SH-SY5Y (cell line): Measurements from ENCODE around the gene ETFB.

ENCODE experiments used
- GATA2 ChIP-seq: IDR thresholded peaks from 2 replicates; pipeline ENCODE4 v1.6.1; 2011; ENCODE audit warnings: mild to moderate bottlenecking, low read depth, low read length
- GATA3 ChIP-seq: IDR thresholded peaks from 2 replicates; pipeline ENCODE4 v1.6.1; 2011; ENCODE audit warnings: low read depth, mild to moderate bottlenecking, low read length, moderate library complexity

ETFB gene

DNA sequence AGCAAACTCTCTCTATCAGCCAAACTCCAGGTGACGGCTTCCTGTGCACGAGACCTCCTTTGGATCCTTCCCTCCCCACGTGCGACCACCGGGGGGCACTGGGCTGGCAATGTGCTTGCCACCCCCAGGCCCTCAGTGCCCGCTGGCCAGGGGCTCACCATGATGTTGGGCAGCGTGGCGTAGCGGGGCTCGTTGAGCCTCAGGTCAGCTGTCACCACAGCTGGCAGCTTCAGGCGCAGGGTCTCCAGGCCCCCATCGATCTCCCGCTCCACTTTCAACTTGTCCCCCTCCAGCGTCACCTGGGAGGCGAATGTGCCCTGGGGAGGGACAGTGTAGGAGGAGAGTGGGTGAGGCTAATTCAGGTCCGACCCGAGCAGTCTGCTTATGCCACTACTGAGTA, 19.4 kb downstream of the ETFB start:
- TF ChIP-seq GATA2 (no peak), GATA3 (no peak)

DNA sequence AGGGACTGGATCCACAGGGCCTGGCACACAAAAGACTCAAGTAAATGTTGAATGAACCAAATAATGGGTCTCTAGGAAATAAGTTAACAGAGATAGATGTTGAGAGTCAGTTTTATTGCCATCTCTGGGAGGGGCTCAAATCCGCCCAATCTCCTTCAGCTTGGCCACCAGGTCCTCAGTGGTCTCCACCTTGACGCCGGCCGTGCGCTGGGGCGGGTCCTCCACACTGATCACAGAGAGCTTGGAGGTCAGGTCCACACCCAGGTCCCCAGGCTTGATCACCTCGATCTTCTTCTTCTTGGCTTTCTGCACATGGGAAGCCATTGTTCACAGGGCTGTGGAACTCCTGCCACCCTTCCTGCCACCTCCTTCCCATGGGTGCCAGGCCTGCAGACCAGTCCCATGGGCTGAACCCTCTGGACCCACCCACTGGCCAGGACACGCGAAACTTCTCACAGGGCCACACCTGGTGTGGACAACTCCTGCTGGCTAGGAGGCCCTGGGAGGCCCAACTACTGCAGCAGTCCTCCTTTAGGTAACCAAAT, 21.0 kb downstream of the ETFB start:
- TF ChIP-seq GATA2: no peak
- no peak for TF ChIP-seq GATA3

DNA sequence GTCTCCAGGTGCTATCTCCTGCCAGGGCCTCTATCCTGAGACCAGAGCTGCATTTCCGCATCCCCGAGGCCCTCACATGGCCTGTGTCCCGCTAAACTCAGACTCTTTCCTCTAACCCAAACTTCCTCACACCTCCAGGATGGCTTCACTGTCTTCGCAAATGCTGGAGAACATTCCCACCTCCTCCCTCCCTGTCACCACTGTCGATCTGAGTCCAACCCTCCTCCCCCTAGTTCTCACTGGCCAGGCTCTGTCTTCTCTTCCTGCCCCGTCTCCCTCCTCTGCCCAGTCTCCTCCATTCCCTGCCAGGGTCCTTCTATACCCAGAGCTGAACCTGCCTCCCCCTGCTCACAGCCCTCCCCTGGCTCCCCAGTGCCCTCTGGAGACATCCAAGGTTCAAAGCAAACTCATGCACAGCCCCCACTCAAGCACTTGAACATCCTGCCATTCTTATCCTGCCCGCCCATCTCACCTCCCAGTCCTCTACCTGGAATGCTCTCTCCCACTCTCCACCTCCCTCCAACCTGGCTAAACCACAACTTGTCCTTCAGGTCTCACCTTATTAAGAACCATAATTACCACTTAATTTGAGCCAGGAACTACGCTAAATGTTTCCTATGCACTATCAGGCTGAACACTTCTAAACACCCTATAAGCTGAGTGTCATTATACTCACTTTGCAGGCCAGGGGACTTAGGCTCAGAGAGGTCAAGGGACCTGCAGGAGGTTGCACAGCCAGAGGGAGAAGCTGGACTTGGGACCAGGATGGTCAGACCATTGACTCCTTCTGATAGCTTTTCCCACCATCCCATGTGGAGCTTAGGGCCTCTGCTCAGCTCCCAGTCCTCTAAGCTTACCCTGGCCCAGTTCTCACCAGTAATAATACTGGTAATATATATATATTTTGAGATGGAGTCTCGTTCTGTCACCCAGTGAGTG, 23.3 kb downstream of the ETFB start:
- TF ChIP-seq GATA2: no peak
- TF ChIP-seq GATA3: no peak

DNA sequence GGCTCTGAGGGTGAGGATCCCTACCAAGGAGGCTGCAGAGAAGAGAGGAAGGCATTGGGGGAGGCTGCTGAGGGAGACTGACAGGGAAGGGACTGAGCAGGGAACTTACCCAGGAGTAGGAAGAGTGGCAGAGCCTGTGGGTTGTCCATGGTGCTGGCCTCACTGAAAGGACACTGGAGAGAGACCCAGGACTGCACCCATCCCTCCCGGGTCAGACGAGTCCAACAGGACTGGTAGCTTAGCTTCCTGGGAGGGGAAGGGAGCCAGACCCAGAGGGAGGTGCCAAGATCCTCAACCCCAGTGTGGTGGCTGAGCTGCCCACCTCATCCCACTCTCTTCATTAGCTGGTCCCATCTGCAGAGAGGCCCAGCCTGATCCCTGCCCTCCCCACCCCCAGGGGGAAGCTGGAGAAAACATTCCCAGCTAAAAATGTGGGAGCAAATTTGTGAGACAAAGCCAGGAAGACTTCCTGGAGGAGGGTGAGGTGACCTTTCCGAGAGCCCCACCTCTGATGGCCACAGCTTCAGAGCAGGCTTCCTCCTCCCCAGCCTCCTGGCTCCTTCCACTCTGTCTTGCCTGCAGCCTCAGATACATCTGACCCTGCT, 24.1 kb downstream of the ETFB start, which contains the start of gene VSIG10L:
Gene VSIG10L, minus strand, starts transcription at position 164 of the 605 bp plus-strand sequence. Its CDS starts 15 bp downstream, at position 149.
- TF ChIP-seq GATA3 (no peak), GATA2 (no peak)

DNA sequence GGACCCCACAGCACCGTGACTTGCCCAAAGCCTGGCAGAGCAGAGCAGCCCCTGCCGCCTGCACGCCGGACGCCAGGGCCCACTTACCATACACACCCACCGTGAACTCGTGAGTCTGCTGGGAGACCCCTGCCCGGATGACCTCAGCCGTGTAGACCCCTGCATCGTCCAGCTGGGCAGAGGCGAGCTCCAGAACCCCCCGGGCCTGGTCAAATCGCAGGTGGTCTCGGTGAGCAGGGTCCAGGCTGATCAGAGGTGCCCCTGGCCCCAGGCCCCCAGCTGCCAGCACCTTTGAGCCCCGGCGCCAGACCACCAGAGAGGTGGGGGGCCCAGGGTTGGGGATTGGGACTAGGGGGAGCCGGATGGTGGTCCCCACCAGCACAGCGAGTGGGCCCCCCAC, 25.1 kb downstream of the ETFB start:
- TF ChIP-seq GATA3: no peak
- TF ChIP-seq GATA2: no peak

DNA sequence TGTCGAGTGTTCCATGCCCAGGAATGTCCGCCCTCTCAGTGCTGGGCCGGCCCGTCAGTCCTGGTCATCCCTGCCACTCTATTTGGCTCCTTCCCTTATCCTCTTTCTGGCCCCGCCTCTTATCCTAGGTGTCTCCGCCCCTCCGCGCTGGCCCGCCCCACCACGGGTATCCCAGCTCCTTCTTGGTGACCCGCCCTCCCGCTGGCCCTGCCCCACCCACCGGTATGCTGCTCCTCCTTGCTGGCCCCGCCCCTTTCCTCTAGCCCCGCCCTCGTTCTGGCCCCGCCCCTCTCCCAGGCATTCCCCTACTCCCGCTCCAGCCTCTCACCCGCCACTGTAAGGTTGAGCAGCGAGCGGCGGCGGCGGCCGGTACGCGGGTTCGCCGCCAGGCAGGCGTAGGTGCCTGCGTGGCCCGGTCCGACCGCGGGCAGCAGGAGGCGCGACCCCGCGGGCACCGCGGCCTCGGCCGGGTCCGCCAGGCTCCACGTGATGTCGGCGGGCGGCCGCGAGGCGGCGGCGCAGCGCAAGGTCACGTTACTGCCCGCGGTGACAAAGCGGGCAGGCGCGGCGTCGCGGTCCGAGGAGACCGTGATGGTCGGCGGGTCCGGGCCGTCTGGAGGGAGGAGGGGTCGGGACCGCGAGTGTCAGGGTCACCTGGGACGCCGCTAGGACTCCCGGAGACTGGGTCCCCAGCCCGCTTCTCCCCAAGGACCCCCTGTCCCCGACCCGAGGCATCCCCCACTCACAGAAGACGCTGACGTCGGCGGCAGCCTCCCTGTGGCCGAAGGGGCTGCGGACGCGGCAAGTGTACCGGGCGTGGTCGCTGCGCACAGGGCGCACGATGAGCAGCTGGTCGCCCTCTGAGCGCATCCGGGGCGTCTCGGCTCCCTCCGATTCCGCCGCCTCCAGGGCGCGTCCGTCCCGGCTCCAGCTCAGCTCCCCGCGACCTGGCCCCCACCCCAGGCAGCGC, 26.2 kb downstream of the ETFB start:
- TF ChIP-seq GATA2 (no peak), GATA3 (no peak)

DNA sequence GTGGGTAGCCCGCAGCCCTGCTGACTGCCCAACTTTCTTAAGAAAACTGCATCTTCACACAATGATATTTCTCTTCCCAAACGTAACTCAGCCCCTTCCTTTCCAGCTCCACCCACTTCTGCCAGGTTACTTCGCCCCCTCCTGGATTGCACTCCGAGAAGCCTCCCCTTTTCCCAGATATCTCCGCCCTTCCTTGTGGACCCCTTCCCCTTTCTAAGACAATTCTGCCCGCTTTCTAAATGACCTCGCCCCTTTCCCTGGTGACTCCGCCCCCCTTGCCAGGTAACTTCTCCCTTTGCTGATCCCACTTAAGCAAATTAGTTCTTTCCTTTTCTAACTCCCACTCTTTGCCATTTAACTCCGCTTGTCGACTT, 26.9 kb downstream of the ETFB start:
- TF ChIP-seq GATA2 (no peak), GATA3 (no peak)

DNA sequence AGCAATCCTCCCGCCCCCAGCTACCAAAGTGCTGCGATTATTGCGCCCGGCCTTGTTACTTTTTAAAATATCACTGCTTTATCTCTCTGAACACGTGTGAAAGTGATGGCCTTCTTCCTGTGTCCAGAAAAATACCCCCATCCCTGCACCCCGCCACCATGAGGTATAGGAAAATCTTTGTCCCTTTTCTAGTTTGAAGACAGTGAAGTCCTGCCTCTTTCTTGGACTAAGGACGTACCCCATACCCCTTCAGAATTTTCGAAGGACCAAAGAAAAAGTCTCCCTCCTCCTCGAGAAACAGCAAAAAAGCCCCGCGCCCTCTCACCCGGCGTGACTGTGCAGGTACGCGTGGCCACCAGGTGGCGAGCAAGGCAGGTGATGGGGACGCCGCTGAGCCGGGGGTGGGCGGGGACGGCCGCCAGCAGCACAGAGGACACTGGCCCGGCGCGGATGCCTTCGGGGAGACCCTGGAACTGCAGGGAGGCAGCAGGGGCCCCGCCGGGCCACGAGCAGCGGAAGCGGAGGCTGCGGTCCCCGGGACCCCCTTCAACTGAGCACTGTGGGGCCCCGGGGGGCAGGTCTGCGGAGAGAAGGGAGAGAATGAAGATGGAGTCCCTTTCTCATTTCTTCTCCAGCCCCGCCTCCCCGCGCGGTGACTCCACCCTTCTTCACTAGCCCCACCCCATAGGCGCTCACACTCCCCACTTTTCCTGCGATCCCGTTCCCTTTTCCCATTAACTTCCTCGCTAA, 27.4 kb downstream of the ETFB start:
- TF ChIP-seq GATA3 (no peak), GATA2 (no peak)

DNA sequence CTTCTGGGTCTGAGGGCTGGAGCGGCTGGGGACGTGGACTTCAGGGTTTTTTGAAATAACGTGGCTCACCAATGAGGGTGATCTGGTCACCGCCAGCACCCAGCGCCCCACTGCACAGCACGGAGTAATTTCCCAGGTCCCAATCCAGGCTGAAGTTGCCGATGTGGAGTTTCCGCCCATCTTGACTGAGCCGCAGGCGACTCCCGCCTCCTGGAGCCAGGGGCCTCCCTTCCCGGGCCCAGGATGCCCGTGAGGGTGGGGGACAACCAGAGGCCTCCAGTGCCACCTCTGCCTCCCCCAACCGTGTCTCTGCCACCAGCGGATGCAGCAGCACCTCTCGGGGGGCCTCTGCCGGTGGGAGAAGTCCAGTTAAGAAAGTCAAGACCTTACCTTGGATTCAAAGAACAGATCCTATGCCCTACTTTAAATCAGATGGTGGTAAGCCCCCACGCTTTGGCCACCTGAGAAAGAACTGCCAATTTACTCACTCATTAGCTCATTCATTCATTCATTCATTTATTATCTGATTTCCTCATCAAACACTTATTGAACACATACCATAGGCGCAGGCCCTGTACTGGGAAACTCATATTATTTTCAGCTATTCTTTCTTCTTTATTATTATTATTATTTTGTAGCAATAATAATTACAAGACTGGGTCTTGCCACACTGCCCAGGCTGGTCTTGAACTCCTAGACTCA, 28.2 kb downstream of the ETFB start:
- TF ChIP-seq GATA3: no peak
- no peak for TF ChIP-seq GATA2

DNA sequence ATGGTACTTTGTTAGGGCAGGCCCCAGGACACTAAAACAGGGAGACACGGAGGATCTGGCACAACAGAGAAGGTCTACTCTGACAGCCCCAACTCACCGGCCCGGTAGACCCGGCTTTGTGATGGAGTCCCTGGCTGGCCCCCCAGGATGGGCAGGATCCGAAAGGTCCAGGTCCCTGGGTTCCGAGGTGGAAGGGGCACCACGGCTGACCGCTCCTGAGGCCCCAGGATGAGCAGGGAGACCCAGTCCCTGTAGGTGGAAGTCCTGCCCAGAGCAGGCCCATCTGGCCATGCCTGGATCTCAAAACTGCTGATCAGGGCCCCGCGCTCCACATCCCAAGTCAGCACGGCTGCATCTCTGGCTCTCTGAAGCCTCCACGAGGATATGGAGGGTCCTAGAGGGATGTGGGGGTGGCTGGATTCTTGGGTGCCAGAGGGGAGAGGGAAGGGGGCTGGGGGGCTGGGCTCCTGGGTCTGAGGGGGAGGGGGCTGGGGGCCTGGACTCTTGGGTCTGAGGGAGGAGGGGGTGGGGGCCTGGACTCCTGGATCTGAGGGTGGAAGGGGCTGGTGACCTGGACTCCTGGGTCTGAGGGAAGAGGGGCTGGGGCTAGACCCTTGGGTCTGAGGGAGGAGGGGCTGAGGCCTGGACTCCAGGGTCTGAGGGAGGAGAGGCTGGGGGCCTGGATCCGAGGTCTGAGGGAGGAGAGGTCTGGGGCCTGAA, 28.9 kb downstream of the ETFB start:
- TF ChIP-seq GATA3 (no peak), GATA2 (no peak)

DNA sequence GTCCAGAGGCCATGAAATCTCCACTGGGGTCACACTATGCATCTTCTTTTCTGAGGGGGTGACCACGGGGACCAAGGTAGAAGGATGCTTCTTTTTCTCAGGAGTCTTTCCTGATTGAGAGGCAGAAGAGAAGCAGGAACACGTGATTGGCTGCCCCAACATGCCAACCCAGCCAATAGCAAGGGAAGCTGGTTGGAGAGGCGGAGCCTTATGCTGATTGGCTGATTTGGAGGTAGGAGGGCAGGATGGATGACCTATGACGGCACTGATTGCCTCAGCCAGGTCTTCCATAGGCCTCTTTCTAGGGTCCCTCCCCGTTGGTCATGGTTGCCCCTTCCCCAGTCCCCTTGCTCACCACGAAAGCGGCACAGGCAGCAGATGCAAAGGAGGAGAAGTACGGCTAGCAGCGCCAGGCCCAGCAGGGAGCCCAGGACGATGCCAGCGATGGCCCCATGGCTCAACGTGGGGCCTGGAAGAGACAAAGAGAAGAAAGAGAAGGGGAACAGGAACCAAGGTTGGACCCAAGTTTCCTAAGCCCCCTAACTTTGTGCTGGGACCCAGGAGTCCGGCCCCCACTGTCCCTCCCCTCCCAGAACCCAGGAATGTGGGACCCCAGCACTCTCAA, 32.2 kb downstream of the ETFB start:
- no peak for TF ChIP-seq GATA2
- no peak for TF ChIP-seq GATA3

DNA sequence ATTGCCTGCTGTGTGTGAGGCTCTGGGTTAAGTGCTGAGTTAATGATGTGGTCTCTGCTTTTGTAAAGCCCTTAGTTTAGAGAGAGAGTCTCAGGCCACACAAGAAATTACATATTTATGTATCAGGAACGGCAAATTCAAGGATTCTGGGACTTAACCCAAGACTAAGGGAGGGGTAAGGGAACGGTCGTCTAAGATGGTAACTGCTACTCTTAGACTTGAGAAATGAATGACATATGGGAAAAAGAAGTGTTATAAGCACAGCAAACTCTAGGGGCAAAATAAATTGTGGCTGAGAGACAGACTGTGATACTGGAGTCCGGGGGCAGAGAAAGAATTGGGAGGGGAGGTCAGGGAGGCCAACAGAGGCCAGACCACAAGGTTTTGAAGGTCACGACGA, 34.5 kb downstream of the ETFB start:
- TF ChIP-seq GATA2: no peak
- no peak for TF ChIP-seq GATA3

DNA sequence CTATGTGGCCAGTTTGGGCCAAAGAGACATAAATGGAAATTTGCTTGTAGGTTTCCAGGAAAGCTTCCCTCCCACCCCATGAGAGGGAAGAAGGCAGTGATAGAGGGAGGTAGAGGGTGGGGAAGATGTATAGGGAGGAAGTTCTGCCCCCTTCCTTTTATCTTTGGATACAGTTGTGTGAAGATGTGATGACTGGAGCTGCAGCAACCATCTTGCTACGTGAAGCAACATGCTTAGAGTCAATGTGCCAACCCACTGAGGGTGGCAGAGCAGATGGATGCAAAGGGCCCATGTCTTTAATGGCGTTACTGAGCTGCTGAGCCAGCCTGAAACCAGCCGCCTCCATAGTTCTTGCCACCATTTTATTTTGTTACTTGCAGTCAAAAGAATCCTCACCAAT, 35.0 kb downstream of the ETFB start:
- no peak for TF ChIP-seq GATA3
- TF ChIP-seq GATA2: no peak
